K562 (cell line): ENCODE data around the gene LIN9. TPM values are rescaled to one million over a fixed set of nuclear protein-coding genes. Genes with fewer than 3 reads are reported as not detected.

Experiments used
- ADNP ChIP-seq: fragments of 200-800 bp; sonication (Bioruptor generic); IDR thresholded peaks from 2 replicates; pipeline ENCODE4 v1.6.1; 2016; ENCODE audit warnings: missing genetic modification characterization, missing compliant biosample characterization
- ARNT ChIP-seq, 2 experiments: fragments of 450-650 bp; IDR thresholded peaks; 2 replicates each; pipeline ENCODE4 v1.6.1; 2016; ENCODE audit warnings: mild to moderate bottlenecking in 1 of 2
- C11orf30 ChIP-seq: fragments of 450-650 bp; IDR thresholded peaks from 2 replicates; pipeline ENCODE4 v1.6.1; 2016; ENCODE audit warnings: low read depth, mild to moderate bottlenecking
- EGR1 ChIP-seq: fragments of 450-650 bp; conservative IDR thresholded peaks from 2 replicates; pipeline ENCODE4 v1.6.1; 2017; ENCODE audit warnings: mild to moderate bottlenecking
- EP300 ChIP-seq: IDR thresholded peaks from 2 replicates; pipeline ENCODE4 v1.6.1; 2012; ENCODE audit warnings: low read length, improper control_type of control experiment
- FUS ChIP-seq: fragments of 200-400 bp; formaldehyde crosslinking; optimal IDR thresholded peaks from 2 replicates; pipeline ENCODE3; 2017; ENCODE audit warnings: low read depth, low read length
- HEY1 ChIP-seq: fragments of 250-450 bp; sonication (Bioruptor Pico); IDR thresholded peaks from 2 replicates; pipeline ENCODE4 v1.5.0; 2020; ENCODE audit warnings: mild to moderate bottlenecking, moderate library complexity, borderline replicate concordance
- ILF3 ChIP-seq: fragments of 450-650 bp; IDR thresholded peaks from 2 replicates; pipeline ENCODE4 v1.6.1; 2018; ENCODE audit warnings: antibody characterized with exemption, mild to moderate bottlenecking, moderate library complexity, borderline replicate concordance
- KDM4B ChIP-seq, 2 experiments: fragments of 450-650 bp in 1 of 2; sonication (generic) in 1 of 2; IDR thresholded peaks; 2 replicates each; pipeline ENCODE4 v1.6.1; 2016 to 2017; ENCODE audit warnings: borderline replicate concordance in 2 of 2, antibody characterized with exemption in 1 of 2, low read depth in 1 of 2, mild to moderate bottlenecking in 1 of 2
- KLF10 ChIP-seq: fragments of 250-450 bp; sonication (Bioruptor Pico); IDR thresholded peaks from 2 replicates; pipeline ENCODE4 v1.6.1; 2021; ENCODE audit warnings: matching md5 sums
- LCOR ChIP-seq: sonication (generic); formaldehyde crosslinking; IDR thresholded peaks from 2 replicates; pipeline ENCODE4 v1.8.0; 2022; ENCODE audit warnings: mild to moderate bottlenecking, missing genetic modification reagents
- MEF2A ChIP-seq: IDR thresholded peaks from 2 replicates; pipeline ENCODE4 v1.6.1; 2011; ENCODE audit warnings: low read depth, mild to moderate bottlenecking, low read length, moderate library complexity; ENCODE audit not compliant: control insufficient read depth
- POLR2AphosphoS2 ChIP-seq: IDR thresholded peaks from 2 replicates; pipeline ENCODE4 v1.6.1; 2012; ENCODE audit warnings: low read length, improper control_type of control experiment
- RAD21 ChIP-seq, 2 experiments: fragments of 250-450 bp in 1 of 2; fragments of 450-650 bp in 1 of 2; sonication (Bioruptor Pico) in 1 of 2; formaldehyde crosslinking in 1 of 2; IDR thresholded peaks in 1 of 2; conservative IDR thresholded peaks in 1 of 2; 2 replicates each; pipeline versions ENCODE4 v1.4.0 to v1.8.0; 2020 to 2022; ENCODE audit warnings: mild to moderate bottlenecking in 2 of 2, moderate library complexity in 1 of 2
- TEAD4 ChIP-seq, 2 experiments: sonication (generic) in 1 of 2; formaldehyde crosslinking in 1 of 2; IDR thresholded peaks; 2 replicates each; pipeline versions ENCODE4 v1.6.1 to v1.8.0; 2012 to 2022; ENCODE audit warnings: borderline replicate concordance in 1 of 2, inconsistent platforms in 1 of 2, low read length in 1 of 2, mild to moderate bottlenecking in 1 of 2, missing genetic modification reagents in 1 of 2
- ZNF165 ChIP-seq: fragments of 250-450 bp; sonication (Bioruptor Pico); IDR thresholded peaks from 2 replicates; pipeline ENCODE4 v1.4.0; 2020; ENCODE audit warnings: borderline replicate concordance
- ZNF77 ChIP-seq: fragments of 250-450 bp; sonication (Bioruptor Pico); IDR thresholded peaks from 2 replicates; pipeline ENCODE4 v1.5.0; 2020
- polyA plus RNA-seq, 8 experiments: library from polyadenylated mRNA; depleted of rRNA in 4 of 8; stranded (reverse) in 5 of 8; unstranded in 3 of 8; fragments of >200 nt; fragmentation: Nextera tagmentation in 2 of 8; fragmentation: Illumina TruSeq in 1 of 8; extraction: Ambion mirVana in 2 of 8; extraction: Trizol in 1 of 8; gene quantifications; 2 replicates each; pipeline versions ENCODE4 v1.2.1 to v1.2.3, GENCODE V29; 2011 to 2014; ENCODE audit warnings: inconsistent platforms in 1 of 8, missing spikeins in 1 of 8
- total RNA-seq, 7 experiments: library from RNA; depleted of rRNA in 6 of 7; stranded (reverse); fragments of >200 nt in 6 of 7; fragmentation: Illumina TruSeq in 2 of 7; extraction: Trizol in 2 of 7; gene quantifications; 2 replicates each; pipeline versions ENCODE4 v1.2.1 to v1.2.3, GENCODE V29; 2011 to 2021; ENCODE audit warnings: low replicate concordance in 1 of 7
- TF ChIP-seq, protein P1 (sequence below): sonication (generic); formaldehyde crosslinking; IDR thresholded peaks from 2 replicates; pipeline ENCODE4 v1.8.0; 2022; ENCODE audit warnings: mild to moderate bottlenecking, missing genetic modification reagents
- TF ChIP-seq, protein P2 (sequence below), 2 experiments: fragments of 450-650 bp; IDR thresholded peaks; 2 replicates each; pipeline ENCODE4 v1.6.1; 2016; ENCODE audit warnings: mild to moderate bottlenecking in 2 of 2, borderline replicate concordance in 1 of 2, low read depth in 1 of 2, moderate library complexity in 1 of 2

Gene LIN9
- total and polyA plus RNA-seq, 9 of the 15 experiments (the other 6 are each of a cell fraction or from before 2014, with no cell fraction given), result 18.8 to 33.0 (median 25.5) TPM

DNA sequence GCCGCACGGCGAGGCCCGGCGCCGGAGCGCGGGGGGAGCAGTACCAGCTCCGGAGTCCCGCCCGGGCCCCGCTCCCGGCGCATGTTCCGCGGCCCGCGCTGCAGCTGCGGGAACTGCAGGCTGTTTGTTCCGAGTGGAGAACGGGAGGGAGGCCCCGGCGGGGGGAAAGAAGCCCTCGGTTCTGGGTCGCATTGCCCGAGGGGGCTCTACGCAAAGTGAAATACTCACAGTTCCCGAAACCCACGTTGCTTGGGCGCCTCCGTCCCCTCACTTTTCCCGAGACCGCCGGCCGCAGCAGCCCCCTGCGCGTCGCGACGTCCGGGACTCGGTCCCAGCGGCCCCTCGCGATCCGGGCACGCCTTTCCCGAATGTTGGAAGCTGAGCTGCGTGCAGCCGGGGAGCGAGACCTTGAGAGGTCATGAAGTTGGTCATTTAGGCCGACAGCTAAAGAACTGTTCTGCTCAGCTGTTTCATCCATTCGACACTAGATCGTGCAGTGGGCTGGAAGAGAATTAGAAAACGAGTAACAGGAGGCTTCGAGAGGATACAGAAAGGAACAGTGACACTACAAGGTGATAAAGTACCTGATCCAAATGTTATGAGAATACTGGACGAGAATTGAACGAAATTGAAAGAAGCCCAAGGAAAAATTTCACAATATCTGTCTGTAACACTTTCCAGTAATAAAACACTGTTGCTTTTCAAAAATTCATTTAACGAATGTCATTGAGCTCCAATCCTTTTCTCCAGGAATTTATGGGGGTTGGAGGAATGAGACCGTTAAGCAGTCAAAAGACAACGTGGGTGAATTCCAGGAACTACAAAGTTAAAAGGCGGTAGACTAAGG is 657 bp upstream of the LIN9 start (continued):
- TF ChIP-seq KLF10 (CRISPR knock-in tag) (no peak), FUS (no peak), ZNF77 (no peak), LCOR (CRISPR knock-in tag) (no peak), HEY1 (CRISPR knock-in tag) (no peak), ZNF165 (no peak), TEAD4 (IDR thresholded peaks at IDR 0.05; ENCODE audit: low read length) (peak; percentile 62), TEAD4 (CRISPR knock-in tag; IDR thresholded peaks at IDR 0.05; ENCODE audit: borderline replicate concordance) (no peak), ADNP (tag) (no peak), RAD21 (CRISPR knock-in tag; conservative IDR thresholded peaks at IDR 0.05 in 1 of 2, IDR thresholded peaks at IDR 0.05 in 1 of 2) (no peak), ARNT (IDR thresholded peaks at IDR 0.05) (no peak), EGR1 (peak; percentile 51; the same call in 1 of the 2 replicates), KDM4B (IDR thresholded peaks at IDR 0.05; ENCODE audit: borderline replicate concordance in 2 of 2, low read depth in 1 of 2) (0 out of 4 replicates have a peak, but pooled peaks of 1 of the 2 experiments have one; percentile 76), POLR2AphosphoS2 (no peak), EP300 (no peak; the same call in 1 of the 2 replicates), ILF3 (no peak), MEF2A (no peak), C11orf30 (no peak)
- TF ChIP-seq, protein P1, sequence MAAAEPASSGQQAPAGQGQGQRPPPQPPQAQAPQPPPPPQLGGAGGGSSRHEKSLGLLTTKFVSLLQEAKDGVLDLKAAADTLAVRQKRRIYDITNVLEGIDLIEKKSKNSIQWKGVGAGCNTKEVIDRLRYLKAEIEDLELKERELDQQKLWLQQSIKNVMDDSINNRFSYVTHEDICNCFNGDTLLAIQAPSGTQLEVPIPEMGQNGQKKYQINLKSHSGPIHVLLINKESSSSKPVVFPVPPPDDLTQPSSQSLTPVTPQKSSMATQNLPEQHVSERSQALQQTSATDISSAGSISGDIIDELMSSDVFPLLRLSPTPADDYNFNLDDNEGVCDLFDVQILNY (CRISPR knock-in tag), result no peak
- TF ChIP-seq, protein P2, sequence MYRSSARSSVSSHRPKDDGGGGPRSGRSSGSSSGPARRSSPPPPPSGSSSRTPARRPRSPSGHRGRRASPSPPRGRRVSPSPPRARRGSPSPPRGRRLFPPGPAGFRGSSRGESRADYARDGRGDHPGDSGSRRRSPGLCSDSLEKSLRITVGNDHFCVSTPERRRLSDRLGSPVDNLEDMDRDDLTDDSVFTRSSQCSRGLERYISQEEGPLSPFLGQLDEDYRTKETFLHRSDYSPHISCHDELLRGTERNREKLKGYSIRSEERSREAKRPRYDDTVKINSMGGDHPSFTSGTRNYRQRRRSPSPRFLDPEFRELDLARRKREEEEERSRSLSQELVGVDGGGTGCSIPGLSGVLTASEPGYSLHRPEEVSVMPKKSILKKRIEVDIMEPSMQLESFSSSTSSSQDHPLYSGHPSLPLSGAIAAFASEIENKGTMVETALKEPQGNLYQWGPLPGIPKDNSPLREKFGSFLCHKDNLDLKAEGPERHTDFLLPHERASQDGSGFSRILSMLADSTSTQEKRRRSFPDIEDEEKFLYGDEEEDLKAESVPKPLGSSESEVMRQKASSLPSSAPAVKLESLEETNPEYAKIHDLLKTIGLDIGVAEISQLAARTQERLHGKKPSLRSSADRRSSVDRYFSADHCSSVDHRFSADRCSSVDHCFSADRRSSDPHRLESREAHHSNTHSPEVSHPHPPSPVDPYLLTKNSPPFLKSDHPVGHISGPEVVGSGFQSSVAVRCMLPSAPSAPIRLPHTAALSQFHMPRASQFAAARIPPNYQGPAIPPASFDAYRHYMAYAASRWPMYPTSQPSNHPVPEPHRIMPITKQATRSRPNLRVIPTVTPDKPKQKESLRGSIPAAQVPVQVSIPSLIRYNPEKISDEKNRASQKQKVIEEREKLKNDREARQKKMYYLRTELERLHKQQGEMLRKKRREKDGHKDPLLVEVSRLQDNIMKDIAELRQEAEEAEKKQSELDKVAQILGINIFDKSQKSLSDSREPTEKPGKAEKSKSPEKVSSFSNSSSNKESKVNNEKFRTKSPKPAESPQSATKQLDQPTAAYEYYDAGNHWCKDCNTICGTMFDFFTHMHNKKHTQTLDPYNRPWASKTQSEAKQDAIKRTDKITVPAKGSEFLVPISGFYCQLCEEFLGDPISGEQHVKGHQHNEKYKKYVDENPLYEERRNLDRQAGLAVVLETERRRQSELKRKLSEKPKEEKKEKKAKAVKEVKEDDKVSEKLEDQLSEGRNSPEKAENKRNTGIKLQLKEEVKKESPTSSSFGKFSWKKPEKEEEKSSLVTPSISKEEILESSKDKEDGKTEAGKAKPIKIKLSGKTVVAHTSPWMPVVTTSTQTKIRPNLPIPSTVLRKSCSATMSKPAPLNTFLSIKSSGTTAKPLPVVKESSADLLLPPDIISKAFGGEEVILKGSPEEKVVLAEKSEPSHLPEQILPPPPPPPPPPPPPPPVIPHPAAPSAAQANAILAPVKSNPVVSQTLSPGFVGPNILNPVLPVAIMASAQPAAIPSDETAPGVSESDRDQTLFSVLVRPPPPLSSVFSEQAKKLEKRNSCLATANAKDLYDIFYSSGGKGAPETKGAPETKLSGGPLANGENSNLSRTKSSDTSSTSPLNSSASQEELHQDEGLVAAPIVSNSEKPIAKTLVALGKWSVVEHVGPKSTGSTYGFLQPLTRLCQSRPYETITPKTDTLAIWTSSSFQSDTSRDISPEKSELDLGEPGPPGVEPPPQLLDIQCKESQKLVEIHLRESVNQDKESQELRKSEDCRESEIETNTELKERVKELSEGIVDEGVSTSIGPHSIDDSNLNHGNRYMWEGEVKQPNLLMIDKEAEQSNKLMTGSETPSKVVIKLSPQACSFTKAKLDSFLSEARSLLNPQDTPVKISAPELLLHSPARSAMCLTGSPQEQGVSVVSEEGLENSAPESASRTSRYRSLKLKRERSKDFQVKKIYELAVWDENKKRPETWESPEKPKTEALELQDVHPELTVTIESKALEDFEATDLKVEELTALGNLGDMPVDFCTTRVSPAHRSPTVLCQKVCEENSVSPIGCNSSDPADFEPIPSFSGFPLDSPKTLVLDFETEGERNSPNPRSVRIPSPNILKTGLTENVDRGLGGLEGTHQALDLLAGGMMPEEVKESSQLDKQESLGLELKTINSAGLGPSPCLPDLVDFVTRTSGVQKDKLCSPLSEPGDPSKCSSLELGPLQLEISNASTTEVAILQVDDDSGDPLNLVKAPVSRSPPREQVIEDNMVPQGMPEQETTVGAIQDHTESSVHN (IDR thresholded peaks at IDR 0.05; ENCODE audit: borderline replicate concordance in 1 of 2, low read depth in 1 of 2), result no peak
